HEK293T (cell line): ENCODE results near the gene CADM1.

Experiments used
- CTCF ChIA-PET: fragments of 350-600 bp; formaldehyde crosslinking; extraction: SDS; loops from one replicate; lab custom pipeline; 2021; ENCODE audit warnings: antibody characterized with exemption, inconsistent platforms; lab: Yijun Ruan, JAX
- POLR2A ChIA-PET: fragments of 350-600 bp; formaldehyde crosslinking; extraction: SDS; loops from one replicate; lab custom pipeline; 2020; ENCODE audit warnings: antibody characterized with exemption, inconsistent platforms; lab: Yijun Ruan, JAX
- DNase-seq: peaks from one replicate; pipeline ENCODE4 v3.0.0; 2012; ENCODE audit warnings: mixed read lengths; ENCODE audit errors: extremely low spot score
- ARNT ChIP-seq: fragments of 450-650 bp; IDR thresholded peaks from 2 replicates; pipeline ENCODE4 v1.6.1; 2017; ENCODE audit warnings: mild to moderate bottlenecking
- BHLHE40 ChIP-seq: fragments of 450-650 bp; IDR thresholded peaks from 2 replicates; pipeline ENCODE4 v1.6.1; 2016; ENCODE audit warnings: mild to moderate bottlenecking, moderate library complexity, borderline replicate concordance
- CTBP1 ChIP-seq: fragments of 450-650 bp; IDR thresholded peaks from 2 replicates; pipeline ENCODE4 v1.6.1; 2016; ENCODE audit warnings: borderline replicate concordance
- ELF4 ChIP-seq: fragments of 450-650 bp; IDR thresholded peaks from 2 replicates; pipeline ENCODE4 v1.6.1; 2017; ENCODE audit warnings: antibody characterized with exemption
- FOXA1 ChIP-seq: fragments of 450-650 bp; IDR thresholded peaks from 2 replicates; pipeline ENCODE4 v1.6.1; 2016; ENCODE audit warnings: mild to moderate bottlenecking
- FOXK2 ChIP-seq: fragments of 450-650 bp; IDR thresholded peaks from 2 replicates; pipeline ENCODE4 v1.6.1; 2016; ENCODE audit warnings: mild to moderate bottlenecking
- FOXM1 ChIP-seq: fragments of 450-650 bp; IDR thresholded peaks from 2 replicates; pipeline ENCODE4 v1.6.1; 2017; ENCODE audit warnings: mild to moderate bottlenecking, borderline replicate concordance
- HDGF ChIP-seq: fragments of 450-650 bp; IDR thresholded peaks from 2 replicates; pipeline ENCODE4 v1.6.1; 2017; ENCODE audit warnings: antibody characterized with exemption, borderline replicate concordance
- L3MBTL2 ChIP-seq: fragments of 450-650 bp; conservative IDR thresholded peaks from 2 replicates; pipeline ENCODE4 v1.6.1; 2016; ENCODE audit warnings: mild to moderate bottlenecking
- LEF1 ChIP-seq: fragments of 450-650 bp; IDR thresholded peaks from 2 replicates; pipeline ENCODE4 v1.6.1; 2017; ENCODE audit warnings: mild to moderate bottlenecking, borderline replicate concordance
- NFRKB ChIP-seq: fragments of 450-650 bp; IDR thresholded peaks from 2 replicates; pipeline ENCODE4 v1.6.1; 2016; ENCODE audit warnings: mild to moderate bottlenecking, moderate library complexity
- PKNOX1 ChIP-seq: fragments of 450-650 bp; IDR thresholded peaks from 2 replicates; pipeline ENCODE4 v1.6.1; 2016
- SP1 ChIP-seq: fragments of 450-650 bp; IDR thresholded peaks from 2 replicates; pipeline ENCODE4 v1.6.1; 2017
- SUZ12 ChIP-seq: fragments of 450-650 bp; IDR thresholded peaks from 2 replicates; pipeline ENCODE4 v1.6.1; 2016; ENCODE audit warnings: mild to moderate bottlenecking
- TARDBP ChIP-seq: fragments of 450-650 bp; IDR thresholded peaks from 2 replicates; pipeline ENCODE4 v1.6.1; 2016
- ZNF384 ChIP-seq: fragments of 450-650 bp; IDR thresholded peaks from 2 replicates; pipeline ENCODE4 v1.6.1; 2016

Gene CADM1

GRCh38 chr11:115157247-115157646 is 347.0 kb downstream of the CADM1 start:
- no peak for DNase-seq
- ChIA-PET CTCF (interaction anchor here (1.5 kb wide), 1 partner anchor 37 kb away, joined by 3 read pairs; no protein-coding TSS in a partner anchor), POLR2A (no interaction called here)
- TF ChIP-seq TARDBP (no peak), FOXM1 (no peak), ELF4 (no peak), ARNT (no peak), PKNOX1 (no peak), FOXA1 (no peak), ZNF384 (no peak), SP1 (no peak), NFRKB (no peak)

GRCh38 chr11:115155978-115156377 is 348.2 kb downstream of the CADM1 start:
- TF ChIP-seq HDGF, result no peak
- no peak for TF ChIP-seq TARDBP
- no peak for DNase-seq
- POLR2A ChIA-PET, result no interaction called here
- CTCF ChIA-PET, result no interaction called here

- CTCF ChIA-PET, result no interaction called here
- no peak for DNase-seq
- POLR2A ChIA-PET, result no interaction called here
- no peak for TF ChIP-seq CTBP1
- TF ChIP-seq TARDBP, result no peak
- TF ChIP-seq HDGF, result no peak
- TF ChIP-seq ELF4, result no peak
- no peak for TF ChIP-seq L3MBTL2
- TF ChIP-seq SP1, result no peak
These were observed 348.9 kb downstream of the CADM1 start for GRCh38 chr11:115155320-115155719.

- ChIA-PET POLR2A (no interaction called here), CTCF (no interaction called here)
- no peak for DNase-seq
- no peak for TF ChIP-seq SP1
- TF ChIP-seq NFRKB, result no peak
- TF ChIP-seq ZNF384, result no peak
- no peak for TF ChIP-seq SUZ12
- no peak for TF ChIP-seq ELF4
These were observed 349.9 kb downstream of the CADM1 start for GRCh38 chr11:115154355-115154736.

- no peak for DNase-seq
- CTCF ChIA-PET, result no interaction called here
- POLR2A ChIA-PET, result no interaction called here
- no peak for TF ChIP-seq SP1
- TF ChIP-seq NFRKB, result no peak
- TF ChIP-seq ELF4, result no peak
- no peak for TF ChIP-seq FOXA1
- TF ChIP-seq HDGF, result no peak
- TF ChIP-seq FOXK2, result no peak
These were observed 350.4 kb downstream of the CADM1 start for GRCh38 chr11:115153731-115154354.

- ChIA-PET POLR2A (no interaction called here), CTCF (no interaction called here)
- TF ChIP-seq L3MBTL2 (no peak), SUZ12 (no peak), LEF1 (no peak), PKNOX1 (no peak), ELF4 (no peak), FOXA1 (no peak), TARDBP (no peak), CTBP1 (no peak), FOXK2 (no peak), BHLHE40 (no peak)
- DNase-seq, result no peak
These were observed 351.1 kb downstream of the CADM1 start for GRCh38 chr11:115153135-115153534.

GRCh38 chr11:115151010-115151409 is 353.2 kb downstream of the CADM1 start:
- ChIA-PET CTCF (no interaction called here), POLR2A (no interaction called here)
- no peak for TF ChIP-seq SP1
- TF ChIP-seq SUZ12, result no peak
- no peak for TF ChIP-seq PKNOX1
- TF ChIP-seq LEF1, result no peak
- TF ChIP-seq NFRKB, result no peak
- TF ChIP-seq HDGF, result no peak
- TF ChIP-seq FOXM1, result no peak
- no peak for TF ChIP-seq L3MBTL2
- no peak for TF ChIP-seq ELF4
- no peak for TF ChIP-seq TARDBP
- no peak for TF ChIP-seq ARNT
- no peak for TF ChIP-seq CTBP1
- no peak for TF ChIP-seq BHLHE40
- no peak for TF ChIP-seq FOXA1
- no peak for DNase-seq
